GM21447 (cell line): ENCODE data around the gene CSH2.
A peak's percentile ranks its signal among the peaks of the same experiment; 100 is the strongest.
"Not testable (repeated sequence)": the region's sequence is repeated elsewhere in the genome, so short reads cannot be mapped to it uniquely, and the experiment has no call there.

Experiments used
- ATAC-seq: cut with Tn5 transposase; IDR thresholded peaks from one replicate; pipeline ENCODE4 v1.9.1; 2021; ENCODE audit not compliant: unreplicated experiment

CSH2 gene

DNA sequence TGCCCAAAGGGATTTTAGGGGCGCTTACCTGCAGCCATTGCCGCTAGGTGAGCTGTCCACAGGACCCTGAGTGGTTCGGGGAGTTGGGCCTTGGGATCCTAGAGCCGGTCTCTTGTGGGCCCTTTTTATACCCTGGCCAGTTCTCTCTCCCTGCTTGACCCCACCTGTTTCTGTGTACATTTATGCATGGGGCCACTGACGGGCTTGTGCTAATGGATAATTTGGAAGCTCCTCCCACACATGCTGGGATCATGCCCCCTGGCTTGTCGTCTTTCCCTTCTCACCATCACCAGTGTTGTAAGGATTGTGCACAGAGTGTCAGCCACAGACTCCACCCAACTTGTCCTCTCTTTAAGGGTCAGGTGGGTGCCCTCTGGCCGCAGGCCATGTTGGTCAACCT lies at the start of gene CSH2:
Gene CSH2, minus strand, starts transcription at position 101 of the 400 bp plus-strand sequence. Its CDS starts 63 bp downstream, at position 38.
- not testable (repeated sequence) for ATAC-seq

DNA sequence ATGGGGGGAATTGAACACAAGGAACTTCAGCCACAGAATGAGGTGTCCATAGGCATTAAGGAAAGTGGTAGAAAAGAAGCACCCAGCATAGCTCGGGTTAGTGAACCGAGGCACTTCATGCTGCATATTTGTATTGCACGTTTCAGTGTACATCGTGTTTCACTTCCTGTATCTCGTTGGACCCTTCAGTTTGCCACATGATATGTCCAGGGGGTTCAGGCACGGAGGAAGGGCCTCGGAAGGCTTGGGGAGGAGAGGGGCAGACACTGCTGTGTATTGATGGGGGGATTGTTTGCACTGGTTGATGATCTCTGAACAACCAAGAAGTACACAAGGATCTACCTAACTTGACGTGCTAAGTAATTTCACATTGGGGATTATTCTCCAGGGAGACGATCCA lies 48.9 kb upstream of the CSH2 start:
- peak; percentile 69 for ATAC-seq

DNA sequence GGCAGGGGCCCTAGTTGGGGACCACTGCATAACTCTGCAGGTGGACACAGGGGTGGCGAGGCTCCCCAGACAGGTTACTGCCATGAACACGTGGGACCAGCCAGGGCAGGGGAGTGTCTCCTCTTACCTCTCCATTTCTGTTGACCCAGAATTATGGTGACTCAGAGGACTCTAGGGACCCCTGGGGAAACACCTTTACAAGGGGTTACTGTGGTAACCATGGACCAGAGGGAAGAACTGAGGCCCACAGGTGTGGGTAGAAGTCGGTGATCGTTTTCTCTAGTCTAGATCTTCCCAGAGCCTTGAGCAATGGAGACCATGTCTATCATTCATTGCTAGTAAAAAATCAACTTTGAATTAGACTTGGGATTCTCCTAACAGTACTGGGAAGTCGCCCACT lies 47.3 kb upstream of the CSH2 start:
- not testable (repeated sequence) for ATAC-seq

DNA sequence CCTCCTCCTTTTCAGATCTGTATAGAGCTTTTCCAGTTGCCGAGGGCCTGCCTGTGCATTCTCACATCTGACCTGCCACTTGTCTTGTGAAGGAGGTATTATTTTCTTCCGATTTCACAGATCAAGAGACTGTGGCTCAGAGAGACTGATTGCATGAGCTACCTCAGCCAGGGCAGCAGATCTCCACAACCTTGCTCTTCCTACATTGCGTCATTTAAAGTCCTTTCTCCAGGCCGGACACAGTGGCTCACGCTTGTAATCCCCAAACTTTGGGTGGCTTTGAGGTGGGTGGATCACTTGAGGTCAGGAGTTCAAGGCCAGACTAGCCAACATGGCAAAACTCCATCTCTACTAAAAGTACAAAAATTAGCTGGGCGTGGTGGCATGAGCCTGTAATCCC lies 46.6 kb upstream of the CSH2 start:
- not testable (repeated sequence) for ATAC-seq

DNA sequence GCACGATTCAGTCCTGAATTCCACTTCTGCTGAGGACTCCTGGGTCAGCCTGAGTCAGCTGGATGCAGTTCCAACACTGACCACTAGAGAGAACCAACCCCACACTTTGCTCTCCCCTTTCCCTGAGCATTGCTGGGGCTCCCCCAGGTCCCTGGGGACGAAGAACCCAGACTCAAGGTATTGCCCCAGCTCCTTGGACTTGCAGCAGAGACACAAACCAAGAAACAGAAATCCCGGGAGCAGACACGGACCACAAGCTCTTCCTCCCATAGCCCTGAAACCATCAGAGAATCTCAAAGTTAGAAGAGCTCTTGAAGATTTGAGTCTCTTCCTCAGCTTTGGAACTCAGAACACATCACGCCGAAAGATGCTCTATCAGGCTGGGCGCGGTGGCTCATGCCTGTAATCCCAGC lies 45.8 kb upstream of the CSH2 start:
- peak; percentile 42 for ATAC-seq

GRCh38 chr17:63918789-63919305 lies 45.4 kb upstream of the CSH2 start, which contains the start of gene GH1:
GH1 (minus strand) TSS chr17:63918839; CDS start chr17:63918776, 63 bp downstream.
- not testable (repeated sequence) for ATAC-seq

DNA sequence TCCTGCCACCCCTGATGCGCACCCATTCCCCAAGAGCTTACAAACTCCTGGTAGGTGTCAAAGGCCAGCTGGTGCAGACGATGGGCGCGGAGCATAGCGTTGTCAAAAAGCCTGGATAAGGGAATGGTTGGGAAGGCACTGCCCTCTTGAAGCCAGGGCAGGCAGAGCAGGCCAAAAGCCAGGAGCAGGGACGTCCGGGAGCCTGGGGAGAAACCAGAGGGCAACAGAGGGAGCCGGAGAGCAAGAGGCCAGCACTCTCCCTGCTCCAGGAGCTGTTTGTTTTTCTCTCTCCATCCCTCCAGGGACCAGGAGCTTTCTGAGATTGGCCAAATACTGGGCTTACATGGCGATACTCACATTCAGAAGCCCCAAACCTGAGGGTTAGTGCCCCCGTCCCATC lies 44.8 kb upstream of the CSH2 start:
- no peak for ATAC-seq

GRCh38 chr17:63917646-63918045 lies 44.2 kb upstream of the CSH2 start:
- ATAC-seq: no peak

GRCh38 chr17:63917206-63917605 lies 43.7 kb upstream of the CSH2 start:
- not testable (repeated sequence) for ATAC-seq

DNA sequence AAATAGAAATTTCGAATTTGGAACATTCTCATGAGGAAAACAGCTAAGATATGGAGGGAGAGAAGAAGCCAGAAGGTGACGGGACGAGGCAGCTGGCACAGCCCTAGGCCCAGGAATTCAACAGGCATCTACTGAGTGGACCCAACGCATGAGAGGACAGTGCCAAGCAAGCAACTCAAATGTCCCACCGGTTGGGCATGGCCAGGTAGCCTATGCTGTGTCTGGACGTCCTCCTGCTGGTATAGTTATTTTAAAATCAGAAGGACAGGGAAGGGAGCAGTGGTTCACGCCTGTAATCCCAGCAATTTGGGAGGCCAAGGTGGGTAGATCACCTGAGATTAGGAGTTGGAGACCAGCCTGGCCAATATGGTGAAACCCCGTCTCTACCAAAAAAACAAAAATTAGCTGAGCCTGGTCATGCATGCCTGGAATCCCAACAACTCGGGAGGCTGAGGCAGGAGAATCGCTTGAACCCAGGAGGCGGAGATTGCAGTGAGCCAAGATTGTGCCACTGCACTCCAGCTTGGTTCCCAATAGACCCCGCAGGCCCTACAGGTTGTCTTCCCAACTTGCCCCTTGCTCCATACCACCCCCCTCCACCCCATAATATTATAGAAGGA lies 43.2 kb upstream of the CSH2 start:
- no peak for ATAC-seq

DNA sequence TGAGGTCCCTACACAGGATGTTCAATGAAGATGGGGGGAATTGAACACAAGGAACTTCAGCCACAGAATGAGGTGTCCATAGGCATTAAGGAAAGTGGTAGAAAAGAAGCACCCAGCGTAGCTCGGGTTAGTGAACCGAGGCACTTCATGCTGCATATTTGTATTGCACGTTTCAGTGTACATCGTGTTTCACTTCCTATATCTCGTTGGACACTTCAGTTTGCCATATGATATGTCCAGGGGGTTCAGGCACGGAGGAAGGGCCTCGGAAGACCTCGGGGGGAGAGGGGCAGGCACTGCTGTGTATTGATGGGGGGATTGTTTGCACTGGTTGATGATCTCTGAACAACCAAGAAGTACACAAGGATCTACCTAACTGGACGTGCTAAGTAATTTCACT lies 42.3 kb upstream of the CSH2 start:
- ATAC-seq: peak; percentile 72

DNA sequence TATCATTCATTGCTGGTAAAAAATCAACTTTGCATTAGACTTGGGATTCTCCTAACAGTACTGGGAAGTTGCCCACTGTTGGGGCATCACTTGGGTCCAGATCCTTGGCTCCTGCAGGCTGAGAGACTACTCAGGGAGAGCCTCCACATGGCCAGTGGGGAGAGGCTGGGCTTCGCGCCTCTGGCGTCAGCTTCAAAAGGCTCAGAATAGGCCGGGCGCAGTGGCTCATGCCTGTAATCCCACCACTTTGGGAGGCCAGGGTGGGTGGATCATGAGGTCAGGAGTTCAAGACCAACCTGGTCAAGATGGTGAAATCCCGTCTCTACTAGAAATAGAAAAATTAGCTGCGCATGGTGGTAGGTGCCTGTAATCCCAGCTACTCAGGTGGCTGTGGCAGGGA lies 41.0 kb upstream of the CSH2 start:
- no peak for ATAC-seq

GRCh38 chr17:63911657-63912100 lies 38.2 kb upstream of the CSH2 start:
- ATAC-seq: no peak

GRCh38 chr17:63911041-63911635 lies 37.7 kb upstream of the CSH2 start, which contains the start of gene CSHL1:
CSHL1 (minus strand) TSS chr17:63911258; CDS start chr17:63911196, 62 bp downstream.
- no peak for ATAC-seq

DNA sequence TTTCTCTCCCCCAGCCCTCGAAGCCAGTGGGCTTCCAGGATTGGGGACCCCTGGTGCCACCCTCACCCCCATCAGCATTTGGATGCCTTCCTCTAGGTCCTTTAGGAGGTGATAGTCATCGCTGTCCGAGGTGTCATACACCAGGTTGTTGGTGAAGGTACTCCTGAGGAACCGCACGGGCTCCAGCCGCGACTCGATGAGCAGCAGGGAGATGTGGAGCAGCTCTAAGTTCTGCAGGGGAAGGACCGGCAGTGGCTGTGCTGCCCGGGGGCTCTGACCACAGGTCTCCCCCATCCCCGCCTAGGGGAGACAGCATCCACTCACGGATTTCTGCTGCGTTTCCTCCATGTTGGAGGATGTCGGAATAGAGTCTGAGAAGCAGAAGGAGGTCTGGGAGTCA lies 36.6 kb upstream of the CSH2 start:
- no peak for ATAC-seq

GRCh38 chr17:63909586-63909985 lies 36.1 kb upstream of the CSH2 start:
- not testable (repeated sequence) for ATAC-seq

- not testable (repeated sequence) for ATAC-seq
Measured at GRCh38 chr17:63907161-63907778, 33.8 kb upstream of the CSH2 start.

- not testable (repeated sequence) for ATAC-seq
Measured at GRCh38 chr17:63904796-63905195, 31.3 kb upstream of the CSH2 start.

GRCh38 chr17:63903787-63904201 lies 30.3 kb upstream of the CSH2 start:
- ATAC-seq: not testable (repeated sequence)

DNA sequence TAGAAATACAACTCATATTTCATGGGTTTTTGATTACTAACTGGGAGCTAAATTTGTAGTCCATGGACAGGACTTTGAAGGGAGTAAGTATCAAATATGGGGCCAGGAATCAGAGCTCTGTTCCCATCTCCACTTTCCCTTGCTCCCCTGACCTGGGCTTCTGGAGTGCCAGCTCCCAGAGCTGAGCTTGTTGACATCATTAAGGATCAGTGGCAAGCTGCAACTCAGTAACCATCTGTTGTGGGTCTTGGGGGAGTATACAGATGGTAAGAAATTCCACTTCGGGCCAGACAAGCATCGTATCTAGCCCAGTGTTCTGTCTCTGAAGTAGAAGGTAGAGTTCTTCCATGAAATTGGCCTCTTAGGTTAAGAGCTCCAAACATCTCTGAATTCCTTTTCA lies 28.5 kb upstream of the CSH2 start:
- ATAC-seq: not testable (repeated sequence)

DNA sequence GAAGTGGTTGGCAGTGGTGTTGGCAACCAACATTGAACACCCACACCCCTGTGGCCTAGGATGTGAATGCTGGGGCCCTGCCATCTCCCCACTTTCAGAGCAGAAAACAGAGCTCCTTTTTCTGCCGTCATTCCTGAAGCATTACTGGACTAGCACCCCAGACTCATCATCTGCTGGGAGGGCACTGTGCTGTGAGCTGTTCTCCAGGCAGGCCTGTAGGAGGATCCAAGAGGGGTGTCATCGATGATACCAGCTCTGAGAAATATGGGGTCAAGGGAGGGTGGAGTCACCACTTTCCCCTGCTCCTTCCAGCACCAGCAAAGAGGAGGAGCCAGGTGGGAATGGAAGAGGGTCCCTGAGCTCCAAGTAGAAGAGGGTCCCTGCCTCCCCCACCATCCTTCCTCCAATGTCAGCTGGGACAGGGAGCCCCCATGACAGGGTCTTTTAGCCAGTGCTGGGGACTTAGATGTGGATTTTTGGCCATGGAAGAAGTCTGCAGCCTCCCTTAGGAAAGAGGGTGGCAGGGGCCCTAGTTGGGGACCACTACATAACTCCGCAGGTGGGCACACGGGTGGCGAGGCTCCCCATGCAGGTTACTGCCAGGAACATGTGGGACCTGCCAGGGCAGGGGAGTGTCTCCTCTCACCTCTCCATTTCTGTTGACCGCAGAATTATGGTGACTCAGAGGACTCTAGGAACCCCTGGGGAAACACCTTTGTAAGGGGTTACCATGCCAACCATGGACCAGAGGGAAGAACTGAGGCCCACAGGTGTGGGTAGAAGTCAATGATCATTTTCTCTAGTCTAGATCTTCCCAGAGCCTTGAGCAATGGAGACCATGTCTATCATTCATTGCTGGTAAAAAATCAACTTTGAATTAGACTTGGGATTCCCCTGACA lies 25.7 kb upstream of the CSH2 start:
- ATAC-seq: not testable (repeated sequence)
